ENCODE data around the gene UFSP1.

UFSP1 gene

GRCh38 chr7:100880645-100881044 is 8.9 kb downstream of the UFSP1 start:
- no peak for DNase-seq

- DNase-seq: no peak
Observed at GRCh38 chr7:100879685-100880261, 9.7 kb downstream of the UFSP1 start.

- DNase-seq: no peak
Observed at GRCh38 chr7:100878685-100879084, 10.8 kb downstream of the UFSP1 start.

- no peak for DNase-seq
Observed at GRCh38 chr7:100878013-100878412, 11.5 kb downstream of the UFSP1 start.

GRCh38 chr7:100875356-100875751 is 14.2 kb downstream of the UFSP1 start:
- no peak for DNase-seq

- peak; percentile 98 for DNase-seq
Observed at GRCh38 chr7:100874577-100875355, 14.7 kb downstream of the UFSP1 start, which contains the start of gene SRRT. Gene SRRT, plus strand, starts transcription at chr7:100875103. Its CDS starts 488 bp downstream, at chr7:100875591.

- no peak for DNase-seq
Observed at GRCh38 chr7:100874300-100874576, 15.3 kb downstream of the UFSP1 start.

GRCh38 chr7:100873599-100874299 is 15.8 kb downstream of the UFSP1 start:
- no peak for DNase-seq

- no peak for DNase-seq
Observed at GRCh38 chr7:100867776-100868485, 21.6 kb downstream of the UFSP1 start.

GRCh38 chr7:100867040-100867775 is 22.3 kb downstream of the UFSP1 start, which contains the start of gene TRIP6:
Gene TRIP6, plus strand, starts transcription at chr7:100867387. Its CDS starts 111 bp downstream, at chr7:100867498.
- no peak for DNase-seq

GRCh38 chr7:100866729-100867039 is 22.8 kb downstream of the UFSP1 start:
- no peak for DNase-seq

- no peak for DNase-seq
Observed at GRCh38 chr7:100865938-100866728, 23.4 kb downstream of the UFSP1 start.

GRCh38 chr7:100865372-100865911 is 24.1 kb downstream of the UFSP1 start:
- DNase-seq: no peak

GRCh38 chr7:100864263-100864845 is 25.2 kb downstream of the UFSP1 start:
- no peak for DNase-seq

GRCh38 chr7:100863406-100863950 is 26.0 kb downstream of the UFSP1 start:
- no peak for DNase-seq

- DNase-seq: no peak
Observed at GRCh38 chr7:100861616-100861985, 27.9 kb downstream of the UFSP1 start.

GRCh38 chr7:100860702-100861615 is 28.6 kb downstream of the UFSP1 start:
- DNase-seq: no peak

GRCh38 chr7:100859856-100860255 is 29.7 kb downstream of the UFSP1 start:
- no peak for DNase-seq

- DNase-seq: no peak
Observed at GRCh38 chr7:100856871-100857282, 32.6 kb downstream of the UFSP1 start.

- DNase-seq: no peak
Observed at GRCh38 chr7:100855515-100855914, 34.0 kb downstream of the UFSP1 start.

All from activated effector memory CD4-positive, alpha-beta T cell treated with Interleukin-2 at 50 U/mL for 16 hours (primary cell).